Omental fat pad (tissue), 4 donors: Measurements from ENCODE around the gene DHRSX. TPM values are rescaled to one million over a fixed set of nuclear protein-coding genes. Genes with fewer than 3 reads are reported as not detected.
"Not testable (repeated sequence)": the region's sequence is repeated elsewhere in the genome, so short reads cannot be mapped to it uniquely, and the experiment has no call there.

ENCODE experiments used
- ATAC-seq: fragments of 150-250 bp; one replicate; pipeline ENCODE4 v1.9.1; 2016; ENCODE audit warnings: mild to moderate bottlenecking, moderate library complexity; ENCODE audit not compliant: low FRiP score
- DNase-seq: peaks from one replicate; pipeline ENCODE4 v3.0.0-alpha.2; 2019; ENCODE audit warnings: low spot score
- total RNA-seq, 4 donors: library from RNA; depleted of rRNA; stranded (reverse); fragments of >200 nt; gene quantifications; one replicate each; pipeline ENCODE4 v1.1.0, GENCODE V29; 2016
- TF ChIP-seq, protein P1 (sequence below), 3 donors: fragments of 450-650 bp; IDR thresholded peaks; one replicate each; pipeline ENCODE4 v1.5.1; 2016 to 2017; ENCODE audit warnings: antibody characterized with exemption in 3 of 3, mild to moderate bottlenecking in 3 of 3, moderate library complexity in 2 of 3

The DHRSX gene
- total RNA-seq, 4 donors from 2014 or later: 18.6 to 34.2 (median 21.4) TPM

DNA sequence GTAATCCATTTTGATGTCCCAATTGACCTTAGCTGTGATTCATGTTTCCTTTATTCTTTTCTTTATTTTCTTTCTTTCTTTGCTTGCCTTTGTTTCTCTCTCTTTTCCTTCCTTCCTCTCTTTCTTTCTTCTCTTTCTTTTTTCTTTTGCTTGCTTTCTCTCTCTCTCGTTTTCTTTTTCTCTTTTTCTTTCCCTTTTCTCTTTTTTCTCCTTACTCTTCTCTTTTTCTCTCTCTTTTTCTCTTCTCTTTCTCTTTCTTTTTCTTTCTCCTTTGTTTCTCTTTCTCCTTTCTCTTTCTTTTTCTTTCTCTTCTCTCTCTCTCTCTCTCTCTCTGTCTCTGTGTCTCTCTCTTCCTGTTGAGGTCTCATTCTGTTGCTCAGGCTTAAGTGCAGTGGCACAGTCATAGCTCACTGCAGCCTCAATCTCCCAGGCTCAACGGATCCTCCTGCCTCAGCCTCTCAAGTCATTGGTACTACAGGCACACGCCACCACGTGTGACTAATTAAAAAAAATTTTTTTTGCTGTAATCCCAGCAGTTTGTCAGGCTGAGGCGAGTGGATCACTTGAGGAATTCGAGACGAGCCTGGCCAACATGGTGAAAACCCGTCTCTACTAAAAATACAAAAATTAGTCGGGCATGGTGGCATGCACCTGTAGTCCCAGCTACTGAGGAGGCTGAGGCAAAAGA lies 8.0 kb upstream of the DHRSX start:
- no peak for ATAC-seq
- TF ChIP-seq, protein P1, sequence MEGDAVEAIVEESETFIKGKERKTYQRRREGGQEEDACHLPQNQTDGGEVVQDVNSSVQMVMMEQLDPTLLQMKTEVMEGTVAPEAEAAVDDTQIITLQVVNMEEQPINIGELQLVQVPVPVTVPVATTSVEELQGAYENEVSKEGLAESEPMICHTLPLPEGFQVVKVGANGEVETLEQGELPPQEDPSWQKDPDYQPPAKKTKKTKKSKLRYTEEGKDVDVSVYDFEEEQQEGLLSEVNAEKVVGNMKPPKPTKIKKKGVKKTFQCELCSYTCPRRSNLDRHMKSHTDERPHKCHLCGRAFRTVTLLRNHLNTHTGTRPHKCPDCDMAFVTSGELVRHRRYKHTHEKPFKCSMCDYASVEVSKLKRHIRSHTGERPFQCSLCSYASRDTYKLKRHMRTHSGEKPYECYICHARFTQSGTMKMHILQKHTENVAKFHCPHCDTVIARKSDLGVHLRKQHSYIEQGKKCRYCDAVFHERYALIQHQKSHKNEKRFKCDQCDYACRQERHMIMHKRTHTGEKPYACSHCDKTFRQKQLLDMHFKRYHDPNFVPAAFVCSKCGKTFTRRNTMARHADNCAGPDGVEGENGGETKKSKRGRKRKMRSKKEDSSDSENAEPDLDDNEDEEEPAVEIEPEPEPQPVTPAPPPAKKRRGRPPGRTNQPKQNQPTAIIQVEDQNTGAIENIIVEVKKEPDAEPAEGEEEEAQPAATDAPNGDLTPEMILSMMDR (IDR thresholded peaks at IDR 0.05): no peak
- no peak for DNase-seq

DNA sequence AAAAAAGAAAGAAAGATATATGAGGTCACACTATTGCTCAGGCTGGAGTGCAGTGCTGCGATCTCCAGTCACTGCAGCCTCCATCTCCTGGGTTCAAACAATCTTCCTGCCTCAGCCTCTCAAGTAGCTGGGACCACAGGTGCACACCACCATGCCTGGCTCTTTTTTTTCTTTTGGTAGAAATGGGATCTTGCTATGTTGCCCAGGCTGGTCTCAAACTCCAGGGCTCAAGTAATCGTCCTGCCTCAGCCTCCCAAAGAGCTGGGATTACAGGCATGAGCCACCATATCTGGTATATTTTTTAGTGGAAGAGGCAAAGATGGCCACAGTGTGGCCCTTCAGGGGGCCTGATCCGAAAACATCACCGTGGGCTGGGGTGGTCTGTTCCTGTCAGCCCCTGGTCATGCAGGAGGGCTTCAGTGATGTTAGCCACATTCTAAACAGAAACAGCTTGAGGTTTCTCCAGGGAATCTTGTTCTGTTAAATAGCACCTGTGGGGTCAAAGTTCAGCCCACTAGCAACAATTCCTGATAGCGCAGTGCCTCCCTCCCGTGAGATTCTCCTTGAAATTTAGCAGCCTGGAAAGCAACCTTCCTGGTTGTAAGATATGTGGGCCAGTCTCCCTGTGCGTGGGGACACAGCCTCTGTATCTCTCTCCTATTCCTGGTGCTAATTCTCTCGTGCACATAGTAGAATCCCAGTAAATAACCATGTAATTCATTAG lies 7.3 kb upstream of the DHRSX start:
- TF ChIP-seq, protein P1 (IDR thresholded peaks at IDR 0.05): no peak

DNA sequence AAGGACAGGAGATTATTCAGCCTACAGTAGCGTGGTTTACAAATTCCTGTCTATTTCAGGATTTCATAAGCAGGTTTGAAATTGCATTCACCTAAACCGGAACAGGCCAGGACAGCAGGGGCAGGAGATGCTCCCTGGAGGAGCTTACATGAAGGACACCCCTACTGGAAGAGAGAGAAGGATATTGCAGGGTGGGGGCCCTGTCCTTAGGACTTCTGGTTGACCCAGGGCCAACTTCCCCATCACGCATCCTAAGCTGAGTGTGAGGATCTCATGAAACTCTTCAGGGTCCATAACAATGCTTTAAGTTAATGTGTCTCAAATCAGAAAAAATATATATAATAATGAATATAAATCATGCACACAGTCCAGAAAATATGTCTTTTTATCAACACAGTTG lies 6.4 kb upstream of the DHRSX start:
- TF ChIP-seq, protein P1 (IDR thresholded peaks at IDR 0.05): no peak
- no peak for DNase-seq
- ATAC-seq: no peak

More for the DNA sequence above, 7.3 kb upstream of the DHRSX start:
- no peak for DNase-seq
- no peak for ATAC-seq

DNA sequence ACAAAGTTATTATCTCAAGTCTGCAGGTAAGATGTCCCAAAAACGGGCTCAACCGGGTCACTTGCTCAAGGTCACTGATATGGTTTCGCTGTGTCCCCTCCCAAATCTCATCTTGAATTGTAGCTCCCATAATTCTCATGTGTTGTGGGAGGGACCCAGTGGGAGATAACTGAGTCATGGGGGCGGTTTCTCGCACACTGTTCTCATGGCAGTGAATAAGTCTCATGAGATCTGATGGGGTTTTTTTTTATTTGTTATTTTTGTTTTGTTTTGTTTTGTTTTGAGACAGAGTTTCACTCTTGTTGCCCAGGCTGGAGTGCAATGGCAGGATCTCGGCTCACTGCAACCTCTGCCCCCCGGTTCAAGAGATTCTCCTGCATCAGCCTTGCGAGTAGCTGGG lies 4.6 kb upstream of the DHRSX start:
- not testable (repeated sequence) for DNase-seq, ATAC-seq

DNA sequence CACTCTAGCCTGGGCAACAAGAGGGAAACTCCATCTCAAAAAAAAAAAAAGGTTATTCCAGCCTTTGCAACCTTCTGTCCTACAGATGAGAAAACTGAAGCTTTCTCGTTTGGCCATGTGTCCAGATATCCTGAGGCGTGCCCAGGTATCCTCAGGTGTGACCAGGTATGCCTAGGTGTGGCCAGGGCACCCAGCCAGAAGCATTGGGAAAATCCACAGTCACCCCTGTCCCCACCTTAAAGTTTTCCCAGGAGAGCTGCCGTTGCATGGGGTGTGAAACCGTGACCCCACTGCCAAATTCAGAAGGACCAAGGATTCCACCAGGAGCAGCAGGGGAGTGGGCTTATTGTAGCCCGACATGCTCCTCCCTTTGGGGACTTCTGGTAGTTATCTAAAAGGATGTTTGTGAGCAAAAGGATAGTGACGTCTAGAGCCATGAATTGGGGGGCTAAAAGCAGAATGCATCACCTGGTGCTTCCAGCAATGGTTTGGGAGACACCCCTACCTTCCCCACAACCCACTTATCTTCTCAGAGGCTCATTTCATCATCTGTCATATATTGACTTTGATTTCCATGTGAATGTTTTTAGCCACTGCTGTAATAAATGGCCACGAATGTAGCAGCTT lies 4.0 kb upstream of the DHRSX start:
- DNase-seq (no peak), ATAC-seq (no peak)
- TF ChIP-seq, protein P1 (IDR thresholded peaks at IDR 0.05): no peak

DNA sequence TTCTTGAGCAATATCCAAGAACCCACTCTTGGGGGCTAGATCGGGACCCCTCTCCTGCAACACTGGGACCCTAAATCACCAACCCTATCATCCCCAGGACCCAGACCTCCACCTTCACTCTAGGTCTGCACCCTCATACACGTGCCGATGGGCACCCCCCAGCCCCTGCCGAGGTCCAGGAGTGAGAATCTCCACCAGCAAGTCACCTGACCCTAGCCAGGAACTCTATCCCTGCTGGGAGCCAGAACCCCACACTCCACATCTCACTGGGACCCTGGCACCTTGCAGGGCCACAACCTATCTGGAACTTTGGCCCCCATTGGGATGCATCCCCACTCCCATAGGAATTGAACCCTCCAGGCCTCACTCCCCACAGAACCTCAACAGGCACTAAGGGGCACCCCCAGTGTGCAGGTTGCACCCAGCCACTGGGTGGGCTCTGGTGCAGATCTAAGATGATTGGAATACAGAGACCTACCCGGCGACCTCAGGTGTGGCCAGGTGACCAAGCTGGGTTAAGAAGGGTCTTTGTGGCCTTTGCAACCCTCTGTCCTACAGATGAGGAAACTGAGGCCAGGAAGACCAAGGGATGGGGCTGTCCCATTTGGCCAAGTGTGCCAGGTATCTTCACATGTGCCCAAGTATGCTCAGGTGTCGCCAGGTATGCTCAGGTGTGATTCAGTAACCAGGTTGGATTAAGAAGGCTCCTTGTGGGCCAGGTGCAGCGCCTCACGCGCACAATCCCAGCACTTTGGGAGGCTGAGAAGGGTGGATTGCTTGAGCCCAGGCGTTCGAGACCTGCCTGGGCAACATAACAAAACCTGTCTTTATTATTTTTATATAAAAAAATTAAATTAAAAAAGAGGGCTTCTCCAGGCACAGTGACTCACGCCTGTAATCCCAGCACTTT lies 3.1 kb upstream of the DHRSX start:
- ATAC-seq: no peak
- no peak for DNase-seq
- TF ChIP-seq, protein P1 (IDR thresholded peaks at IDR 0.05): no peak
